MM.1S (cell line): Measurements from ENCODE around the gene DDX20.

Experiments
- DNase-seq: peaks from one replicate; pipeline ENCODE4 v3.0.0-alpha.2; 2015
- H2AFZ ChIP-seq: fragments of 300-600 bp; sonication (generic); 2 replicates; pipeline ENCODE4 v1.6.0; 2016; ENCODE audit warnings: antibody characterized with exemption, low read length
- H3F3A ChIP-seq: fragments of 300-600 bp; sonication (generic); 2 replicates; pipeline ENCODE4 v1.6.1; 2016; ENCODE audit warnings: mild to moderate bottlenecking, antibody characterized with exemption, low read length, moderate library complexity, mixed read lengths; ENCODE audit not compliant: insufficient read depth
- H3K27ac ChIP-seq: fragments of 300-600 bp; sonication (generic); 2 replicates; pipeline ENCODE4 v1.5.1; 2016; ENCODE audit warnings: mild to moderate bottlenecking, low read length
- H3K27me3 ChIP-seq: fragments of 300-600 bp; sonication (generic); replicated peaks from 2 replicates; pipeline ENCODE4 v1.6.0; 2016; ENCODE audit warnings: low read length; ENCODE audit not compliant: insufficient read depth
- H3K36me3 ChIP-seq: fragments of 300-600 bp; sonication (generic); replicated peaks from 2 replicates; pipeline ENCODE4 v1.6.1; 2016; ENCODE audit warnings: mild to moderate bottlenecking, low read length, mixed read lengths; ENCODE audit not compliant: insufficient read depth
- H3K4me1 ChIP-seq: fragments of 300-600 bp; sonication (generic); 2 replicates; pipeline ENCODE4 v1.6.1; 2016; ENCODE audit warnings: low read length, mixed read lengths
- H3K4me2 ChIP-seq: fragments of 300-600 bp; sonication (generic); 2 replicates; pipeline ENCODE4 v1.6.0; 2016; ENCODE audit warnings: low read depth, low read length
- H3K4me3 ChIP-seq: fragments of 300-600 bp; sonication (generic); 2 replicates; pipeline ENCODE4 v1.5.1; 2016; ENCODE audit warnings: low read length, mixed read lengths
- H3K79me2 ChIP-seq: fragments of 300-600 bp; sonication (generic); 2 replicates; pipeline ENCODE4 v1.6.1; 2016; ENCODE audit warnings: mixed run types, low read length, mixed read lengths
- H3K9ac ChIP-seq: fragments of 300-600 bp; sonication (generic); 2 replicates; pipeline ENCODE4 v1.6.1; 2016; ENCODE audit warnings: low read length, mixed read lengths
- H3K9me2 ChIP-seq: fragments of 300-600 bp; sonication (generic); replicated peaks from 2 replicates; pipeline ENCODE4 v1.6.1; 2016; ENCODE audit warnings: mild to moderate bottlenecking, low read length, mixed read lengths; ENCODE audit not compliant: insufficient read depth
- H3K9me3 ChIP-seq: fragments of 300-600 bp; sonication (generic); replicated peaks from 2 replicates; pipeline ENCODE4 v1.6.1; 2016; ENCODE audit warnings: mild to moderate bottlenecking, low read length, mixed read lengths; ENCODE audit not compliant: insufficient read depth
- H4K20me1 ChIP-seq: fragments of 300-600 bp; sonication (generic); 2 replicates; pipeline ENCODE4 v1.6.1; 2016; ENCODE audit warnings: mild to moderate bottlenecking, low read length, moderate library complexity, mixed read lengths; ENCODE audit not compliant: insufficient read depth
- EZH2 ChIP-seq: fragments of 300-600 bp; sonication (generic); optimal IDR thresholded peaks from 2 replicates; pipeline ENCODE3; 2017; ENCODE audit warnings: low read depth, mild to moderate bottlenecking, antibody characterized with exemption, low read length, mixed read lengths
- EZH2phosphoT487 ChIP-seq: fragments of 300-600 bp; sonication (generic); IDR thresholded peaks from 2 replicates; pipeline ENCODE4 v1.6.1; 2018; ENCODE audit warnings: antibody characterized with exemption, low read length
- TF ChIP-seq, protein P1 (sequence below): fragments of 300-600 bp; sonication (generic); IDR thresholded peaks from 2 replicates; pipeline ENCODE4 v1.5.1; 2016; ENCODE audit warnings: antibody characterized with exemption, low read length, mixed read lengths

DDX20 gene

DNA sequence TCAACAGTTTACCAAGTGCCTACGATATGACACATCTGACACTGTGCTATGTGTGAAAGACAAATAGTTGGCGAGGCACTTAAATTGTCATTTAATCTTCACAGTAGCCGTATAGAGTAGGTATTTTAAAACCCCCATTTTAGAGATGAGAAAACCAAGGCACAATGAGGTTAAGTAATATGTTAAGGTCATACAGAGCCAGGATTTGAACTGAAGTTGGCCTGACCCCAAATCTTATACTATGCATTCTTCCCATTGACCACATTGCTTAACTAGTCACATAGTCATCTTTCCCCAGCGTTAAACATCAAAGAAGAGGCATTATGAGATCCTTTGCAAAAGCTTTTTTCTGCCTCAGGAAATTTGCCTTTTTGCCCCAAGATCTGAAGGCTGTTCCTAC is 20.4 kb upstream of the DDX20 start:
- Histone ChIP-seq H3K27me3 (no peaks in the 10 kb centered on the region), H4K20me1 (no peaks in the 10 kb centered on the region), H3K36me3 (no peaks in the 10 kb centered on the region), H3K79me2 (peaks cover 3% of the 10 kb centered on the region; the same call in 1 of the 2 replicates), H3K9ac (no peak overlapping the region), H3K9me2 (no peaks in the 10 kb centered on the region), H3F3A (peaks cover 9% of the 10 kb centered on the region; the same call in 1 of the 2 replicates), H2AFZ (no peak overlapping the region), H3K9me3 (no peaks in the 10 kb centered on the region), H3K4me3 (no peak overlapping the region), H3K4me2 (no peak overlapping the region), H3K27ac (no peak overlapping the region), H3K4me1 (peaks cover 8% of the 10 kb centered on the region)
- DNase-seq: no peak
- TF ChIP-seq EZH2phosphoT487: no peak
- no peak for TF ChIP-seq EZH2
- TF ChIP-seq, protein P1, sequence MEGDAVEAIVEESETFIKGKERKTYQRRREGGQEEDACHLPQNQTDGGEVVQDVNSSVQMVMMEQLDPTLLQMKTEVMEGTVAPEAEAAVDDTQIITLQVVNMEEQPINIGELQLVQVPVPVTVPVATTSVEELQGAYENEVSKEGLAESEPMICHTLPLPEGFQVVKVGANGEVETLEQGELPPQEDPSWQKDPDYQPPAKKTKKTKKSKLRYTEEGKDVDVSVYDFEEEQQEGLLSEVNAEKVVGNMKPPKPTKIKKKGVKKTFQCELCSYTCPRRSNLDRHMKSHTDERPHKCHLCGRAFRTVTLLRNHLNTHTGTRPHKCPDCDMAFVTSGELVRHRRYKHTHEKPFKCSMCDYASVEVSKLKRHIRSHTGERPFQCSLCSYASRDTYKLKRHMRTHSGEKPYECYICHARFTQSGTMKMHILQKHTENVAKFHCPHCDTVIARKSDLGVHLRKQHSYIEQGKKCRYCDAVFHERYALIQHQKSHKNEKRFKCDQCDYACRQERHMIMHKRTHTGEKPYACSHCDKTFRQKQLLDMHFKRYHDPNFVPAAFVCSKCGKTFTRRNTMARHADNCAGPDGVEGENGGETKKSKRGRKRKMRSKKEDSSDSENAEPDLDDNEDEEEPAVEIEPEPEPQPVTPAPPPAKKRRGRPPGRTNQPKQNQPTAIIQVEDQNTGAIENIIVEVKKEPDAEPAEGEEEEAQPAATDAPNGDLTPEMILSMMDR: no peak

DNA sequence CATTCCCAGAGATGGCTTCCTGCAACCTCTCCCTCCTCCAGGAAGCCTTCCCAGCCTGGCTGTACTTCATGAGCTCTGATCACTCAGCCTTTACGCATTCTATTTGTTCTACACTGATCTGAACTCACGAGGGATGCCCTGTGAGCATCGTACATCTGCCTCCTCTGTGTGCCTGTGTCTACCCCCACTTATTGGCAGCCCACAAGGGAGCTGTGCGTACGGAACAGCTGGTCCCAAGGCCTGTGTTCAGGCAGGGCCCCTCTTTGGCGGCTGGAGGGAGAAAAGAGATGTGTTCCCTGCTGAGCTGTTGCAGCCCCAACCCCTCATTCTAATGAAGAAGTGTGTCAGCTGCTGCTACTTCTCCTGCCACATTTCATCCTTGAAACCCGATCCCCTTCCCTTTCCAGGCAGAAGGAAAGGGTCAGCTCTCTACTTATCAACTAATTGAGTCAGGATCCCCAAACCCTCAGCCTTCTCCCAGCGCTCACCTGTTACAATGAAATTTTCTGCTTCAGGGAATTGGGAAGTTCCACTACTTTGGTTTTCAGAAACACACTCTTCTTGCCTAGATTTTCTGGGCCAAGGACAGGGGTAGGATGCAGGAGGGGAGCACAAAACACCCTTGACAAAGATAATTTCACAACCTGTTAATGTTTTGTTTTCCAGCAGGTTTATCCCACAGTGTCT is 19.7 kb upstream of the DDX20 start:
- Histone ChIP-seq H4K20me1 (no peaks in the 10 kb centered on the region), H3F3A (peaks cover 10% of the 10 kb centered on the region; the same call in 1 of the 2 replicates), H3K79me2 (peaks cover 3% of the 10 kb centered on the region; the same call in 1 of the 2 replicates), H3K9me3 (no peaks in the 10 kb centered on the region), H3K27ac (no peak overlapping the region), H3K9ac (no peak overlapping the region), H3K4me2 (no peak overlapping the region), H3K4me3 (no peak overlapping the region), H3K4me1 (peaks cover 8% of the 10 kb centered on the region), H3K27me3 (no peaks in the 10 kb centered on the region), H3K36me3 (no peaks in the 10 kb centered on the region), H2AFZ (no peak overlapping the region), H3K9me2 (no peaks in the 10 kb centered on the region)
- DNase-seq: no peak
- TF ChIP-seq, protein P1: no peak
- TF ChIP-seq EZH2phosphoT487 (no peak), EZH2 (no peak)

DNA sequence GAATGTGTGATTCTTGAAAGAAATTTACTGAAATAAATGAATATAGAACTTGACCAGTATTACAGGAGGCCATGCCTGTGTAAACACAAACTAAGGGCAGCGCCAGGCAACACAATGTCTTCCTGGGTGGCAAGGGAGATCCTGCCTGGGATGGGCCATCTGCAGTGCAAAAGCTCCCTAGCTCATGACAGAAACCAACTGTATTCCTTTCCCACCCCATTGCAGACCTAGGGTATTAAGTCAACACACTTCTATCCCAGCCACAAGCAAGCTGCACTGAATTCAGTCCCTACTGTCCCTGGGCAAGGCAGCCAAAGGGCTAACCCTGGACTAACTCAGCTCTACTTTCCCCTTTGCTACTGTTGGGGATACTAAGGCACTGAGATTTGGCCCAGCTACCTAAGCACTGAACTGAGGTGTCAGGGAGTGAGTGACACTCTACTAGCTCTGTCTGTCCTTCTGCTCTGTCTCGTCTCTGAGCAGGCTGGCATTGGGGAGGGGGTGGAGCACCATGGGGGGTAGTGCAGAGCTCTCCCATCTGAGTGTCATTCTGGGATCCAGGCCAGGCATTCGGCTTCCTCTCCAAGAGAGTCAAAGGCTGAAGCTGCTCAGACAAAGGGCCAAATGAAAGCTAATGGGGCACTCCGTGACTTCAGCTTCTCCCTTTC is 19.0 kb upstream of the DDX20 start:
- peaks cover 10% of the 10 kb centered on the region; the same call in 1 of the 2 replicates for H3F3A ChIP-seq
- no peak overlapping the region for H2AFZ ChIP-seq
- H3K4me1 ChIP-seq: peaks cover 8% of the 10 kb centered on the region
- DNase-seq: no peak
- no peaks in the 10 kb centered on the region for H3K9me3 ChIP-seq
- no peaks in the 10 kb centered on the region for H4K20me1 ChIP-seq
- TF ChIP-seq EZH2phosphoT487 (no peak), EZH2 (no peak)
- TF ChIP-seq, protein P1: no peak
- H3K36me3 ChIP-seq: no peaks in the 10 kb centered on the region
- no peaks in the 10 kb centered on the region for H3K9me2 ChIP-seq
- H3K9ac ChIP-seq: no peak overlapping the region
- H3K27ac ChIP-seq: no peak overlapping the region
- no peak overlapping the region for H3K4me2 ChIP-seq
- no peak overlapping the region for H3K4me3 ChIP-seq
- H3K27me3 ChIP-seq: no peaks in the 10 kb centered on the region
- H3K79me2 ChIP-seq: peaks cover 3% of the 10 kb centered on the region; the same call in 1 of the 2 replicates
